ENCODE results near the gene WDR13.

WDR13 gene

GRCh38 chrX:48595929-48596328 is 1.4 kb upstream of the WDR13 start:
- no peak for DNase-seq
- H3K27ac ChIP-seq (ENCODE audit: low read length), result no peak overlapping the region

GRCh38 chrX:48598614-48599013 is 1.3 kb downstream of the WDR13 start:
- H3K27me3 ChIP-seq (ENCODE audit: insufficient read depth, low read length, poor library complexity), result no peaks in the 10 kb centered on the region
- peaks cover 5% of the 10 kb centered on the region for H3K79me2 ChIP-seq (ENCODE audit: insufficient read depth, low read length)
- peaks cover 24% of the 10 kb centered on the region for H3K4me1 ChIP-seq (ENCODE audit: insufficient read depth, low read length)
- H3K4me3 ChIP-seq (ENCODE audit: low read depth in 1 of 2, low read length in 2 of 2), result peak overlapping the region in 1 of 2 experiments; percentile 99; a peak in 2 of 4 replicates
- H3K36me3 ChIP-seq (ENCODE audit: insufficient read depth, low read length), result peaks cover 24% of the 10 kb centered on the region
- H3K4me2 ChIP-seq (ENCODE audit: insufficient read depth, low read length), result peak overlapping the region; percentile 86
- peak overlapping the region; percentile 90 for H2AFZ ChIP-seq (ENCODE audit: low read depth, low read length)
- peak overlapping the region; percentile 99 for H3K27ac ChIP-seq (ENCODE audit: low read length)
- no peaks in the 10 kb centered on the region for H4K20me1 ChIP-seq (ENCODE audit: insufficient read depth, low read length)
- H3K9ac ChIP-seq (ENCODE audit: low read depth, low read length), result peak overlapping the region; percentile 92
- DNase-seq (no peak), ATAC-seq (ENCODE audit: insufficient read depth, low read depth) (no peak)
- TF ChIP-seq EZH2 (IDR thresholded peaks at IDR 0.05; ENCODE audit: borderline replicate concordance, low read depth, low read length, severe bottlenecking), result no peak
- TF ChIP-seq CTCF (IDR thresholded peaks at IDR 0.05; ENCODE audit: borderline replicate concordance, extremely low read depth, low read length, poor library complexity, severe bottlenecking), result no peak
- H3K9me3 ChIP-seq (ENCODE audit: insufficient read depth, low read length, severe bottlenecking), result no peaks in the 10 kb centered on the region

More at GRCh38 chrX:48595929-48596328, 1.4 kb upstream of the WDR13 start:
- ATAC-seq (ENCODE audit: insufficient read depth, low read depth), result no peak
- Histone ChIP-seq H3K9me3 (ENCODE audit: insufficient read depth, low read length, severe bottlenecking) (no peaks in the 10 kb centered on the region), H2AFZ (ENCODE audit: low read depth, low read length) (peak overlapping the region; percentile 49; the same call in 1 of the 2 replicates), H3K27me3 (ENCODE audit: insufficient read depth, low read length, poor library complexity) (no peaks in the 10 kb centered on the region), H3K79me2 (ENCODE audit: insufficient read depth, low read length) (peaks cover 5% of the 10 kb centered on the region), H3K4me1 (ENCODE audit: insufficient read depth, low read length) (peaks cover 24% of the 10 kb centered on the region), H4K20me1 (ENCODE audit: insufficient read depth, low read length) (no peaks in the 10 kb centered on the region), H3K4me2 (ENCODE audit: insufficient read depth, low read length) (no peak overlapping the region), H3K36me3 (ENCODE audit: insufficient read depth, low read length) (peaks cover 24% of the 10 kb centered on the region), H3K9ac (ENCODE audit: low read depth, low read length) (no peak overlapping the region), H3K4me3 (ENCODE audit: low read depth in 1 of 2, low read length in 2 of 2) (no peak overlapping the region)
- TF ChIP-seq EZH2 (IDR thresholded peaks at IDR 0.05; ENCODE audit: borderline replicate concordance, low read depth, low read length, severe bottlenecking) (no peak), CTCF (IDR thresholded peaks at IDR 0.05; ENCODE audit: borderline replicate concordance, extremely low read depth, low read length, poor library complexity, severe bottlenecking) (no peak)

GRCh38 chrX:48599341-48599740 is 2.0 kb downstream of the WDR13 start:
- Histone ChIP-seq H3K4me1 (ENCODE audit: insufficient read depth, low read length) (peaks cover 24% of the 10 kb centered on the region), H3K9me3 (ENCODE audit: insufficient read depth, low read length, severe bottlenecking) (no peaks in the 10 kb centered on the region), H3K27me3 (ENCODE audit: insufficient read depth, low read length, poor library complexity) (no peaks in the 10 kb centered on the region), H3K4me2 (ENCODE audit: insufficient read depth, low read length) (no peak overlapping the region), H3K36me3 (ENCODE audit: insufficient read depth, low read length) (peaks cover 27% of the 10 kb centered on the region), H3K4me3 (ENCODE audit: low read depth in 1 of 2, low read length in 2 of 2) (no peak overlapping the region), H4K20me1 (ENCODE audit: insufficient read depth, low read length) (no peaks in the 10 kb centered on the region), H3K79me2 (ENCODE audit: insufficient read depth, low read length) (peaks cover 5% of the 10 kb centered on the region), H3K27ac (ENCODE audit: low read length) (no peak overlapping the region), H3K9ac (ENCODE audit: low read depth, low read length) (no peak overlapping the region), H2AFZ (ENCODE audit: low read depth, low read length) (no peak overlapping the region)
- no peak for TF ChIP-seq EZH2 (IDR thresholded peaks at IDR 0.05; ENCODE audit: borderline replicate concordance, low read depth, low read length, severe bottlenecking)
- no peak for TF ChIP-seq CTCF (IDR thresholded peaks at IDR 0.05; ENCODE audit: borderline replicate concordance, extremely low read depth, low read length, poor library complexity, severe bottlenecking)
- DNase-seq (no peak), ATAC-seq (ENCODE audit: insufficient read depth, low read depth) (no peak)

GRCh38 chrX:48600226-48600625 is 2.9 kb downstream of the WDR13 start:
- no peak overlapping the region for H3K27ac ChIP-seq (ENCODE audit: low read length)
- ATAC-seq (ENCODE audit: insufficient read depth, low read depth) (no peak), DNase-seq (no peak)

More at GRCh38 chrX:48600226-48600625, 2.9 kb downstream of the WDR13 start:
- Histone ChIP-seq H3K9ac (ENCODE audit: low read depth, low read length) (no peak overlapping the region), H3K36me3 (ENCODE audit: insufficient read depth, low read length) (peaks cover 28% of the 10 kb centered on the region), H3K79me2 (ENCODE audit: insufficient read depth, low read length) (peaks cover 5% of the 10 kb centered on the region), H2AFZ (ENCODE audit: low read depth, low read length) (no peak overlapping the region), H3K9me3 (ENCODE audit: insufficient read depth, low read length, severe bottlenecking) (no peaks in the 10 kb centered on the region), H4K20me1 (ENCODE audit: insufficient read depth, low read length) (no peaks in the 10 kb centered on the region), H3K4me1 (ENCODE audit: insufficient read depth, low read length) (peaks cover 24% of the 10 kb centered on the region), H3K27me3 (ENCODE audit: insufficient read depth, low read length, poor library complexity) (no peaks in the 10 kb centered on the region), H3K4me2 (ENCODE audit: insufficient read depth, low read length) (no peak overlapping the region), H3K4me3 (ENCODE audit: low read depth in 1 of 2, low read length in 2 of 2) (no peak overlapping the region)
- TF ChIP-seq CTCF (IDR thresholded peaks at IDR 0.05; ENCODE audit: borderline replicate concordance, extremely low read depth, low read length, poor library complexity, severe bottlenecking) (no peak), EZH2 (IDR thresholded peaks at IDR 0.05; ENCODE audit: borderline replicate concordance, low read depth, low read length, severe bottlenecking) (no peak)
